Adrenal gland (tissue), 12 donors: ENCODE data around the gene CLEC2B. TPM values are rescaled to one million over a fixed set of nuclear protein-coding genes. Genes with fewer than 3 reads are reported as not detected.

Experiments used
- DNase-seq, 7 donors: peaks; one replicate each; pipeline ENCODE4 v3.0.0-alpha.2; 2019 to 2020
- H3K27ac ChIP-seq, 5 donors: fragments of 200-600 bp; sonication (generic) in 4 of 5; 1 replicate in 3 of 5; 2 replicates in 2 of 5; pipeline versions ENCODE4 v1.5.1 to v1.8.0; 2016 to 2020; ENCODE audit warnings: mild to moderate bottlenecking in 1 of 5
- H3K27me3 ChIP-seq: fragments of 200-600 bp; 2 replicates; pipeline ENCODE4 v1.8.0; 2021
- H3K36me3 ChIP-seq, 2 donors: fragments of 200-600 bp; replicated peaks in 1 of 2; 1 replicate in 1 of 2; 2 replicates in 1 of 2; pipeline versions ENCODE4 v1.5.1 to v1.8.0; 2018 to 2022
- H3K4me1 ChIP-seq, 2 donors: fragments of 200-600 bp; replicated peaks in 1 of 2; 1 replicate in 1 of 2; 2 replicates in 1 of 2; pipeline versions ENCODE4 v1.5.1 to v1.8.0; 2018 to 2021
- H3K4me3 ChIP-seq, 4 donors: fragments of 200-600 bp; sonication (generic) in 3 of 4; one replicate each; pipeline ENCODE4 v1.5.1; 2016 to 2018
- H3K9me3 ChIP-seq, 3 donors: fragments of 200-600 bp; sonication (generic) in 1 of 3; replicated peaks in 1 of 3; 1 replicate in 2 of 3; 2 replicates in 1 of 3; pipeline versions ENCODE4 v1.5.1 to v1.8.0; 2016 to 2021
- POLR2A ChIP-seq, 2 donors: fragments of 450-650 bp; IDR thresholded peaks; one replicate each; pipeline ENCODE4 v1.6.1; 2017; ENCODE audit warnings: antibody characterized with exemption in 2 of 2, mild to moderate bottlenecking in 2 of 2, moderate library complexity in 1 of 2
- WGBS, 4 donors: extraction: QIAGEN DNeasy Blood & Tissue Kit in 2 of 4; methylation state at CpG; one replicate each; pipeline versions ENCODE4 v1.1.5 to v1.1.7; 2013 to 2017; 5-methylcytosine and 5-hydroxymethylcytosine counted together
- intact Hi-C, 2 donors: fragments of 100-400 bp; cut with DNase I; formaldehyde crosslinking; loops; one replicate each; pipeline versions ENCODE4 v1.14.1 to v1.15.0; 2022 to 2023
- polyA plus RNA-seq, 3 donors: library from polyadenylated mRNA; stranded (reverse); fragments of 200-250 nt in 2 of 3; fragments of 350-450 nt in 1 of 3; fragmentation: Illumina TruSeq in 1 of 3; extraction: RNeasy Lipid Tissue Mini Kit (QIAGEN cat#74804) in 1 of 3; gene quantifications; one replicate each; pipeline ENCODE4 v1.2.3, GENCODE V29; 2013 to 2014
- total RNA-seq, 9 donors: library from RNA; depleted of rRNA in 4 of 9; stranded (reverse); fragments of >200 nt in 4 of 9; fragments of 120-200 nt in 1 of 9; fragmentation: NEBNext Ultra II Directional in 1 of 9; extraction: Animal tissue kit (Norgen Biotek cat#: 25700) in 1 of 9; gene quantifications; one replicate each; pipeline versions ENCODE4 v1.1.0 to v1.2.4, GENCODE V29; 2013 to 2023
- TF ChIP-seq, protein P1 (sequence below), 6 experiments: fragments of 450-650 bp in 4 of 6; fragments of 200-600 bp in 2 of 6; sonication (generic) in 1 of 6; IDR thresholded peaks; 1 replicate in 5 of 6; 2 replicates in 1 of 6; pipeline versions ENCODE4 v1.5.1 to v1.8.0; 2016 to 2021; ENCODE audit warnings: antibody characterized with exemption in 6 of 6, mild to moderate bottlenecking in 2 of 6, moderate library complexity in 1 of 6
- donor health status: healthy with polysubstance abuse.
- donor health status: Bipolar disorder and iron deficiency.
- donor health status: DM: yes; HTN: yes; CAD: no.
- donor health status: DM: no; HTN: no; CAD: no.
- donor health status: DM: no; HTN: no; CAD: no.
- donor health status: DM: yes; HTN: yes; CAD: no.

The CLEC2B gene
- total and polyA plus RNA-seq, 12 donors = 3.9 to 17.7 (median 10.5) TPM

- H3K4me1 ChIP-seq = no peaks in the 10 kb centered on the region
- H3K27ac ChIP-seq = no peak overlapping the region
- 79 to 89% (median 84%) methylated on average over 7 of the region's 7 CpGs for WGBS, 4 donors
- intact Hi-C loops = no loop called here
- no peaks in the 10 kb centered on the region for H3K9me3 ChIP-seq
- no peak for TF ChIP-seq POLR2A (IDR thresholded peaks at IDR 0.05)
- TF ChIP-seq, protein P1, sequence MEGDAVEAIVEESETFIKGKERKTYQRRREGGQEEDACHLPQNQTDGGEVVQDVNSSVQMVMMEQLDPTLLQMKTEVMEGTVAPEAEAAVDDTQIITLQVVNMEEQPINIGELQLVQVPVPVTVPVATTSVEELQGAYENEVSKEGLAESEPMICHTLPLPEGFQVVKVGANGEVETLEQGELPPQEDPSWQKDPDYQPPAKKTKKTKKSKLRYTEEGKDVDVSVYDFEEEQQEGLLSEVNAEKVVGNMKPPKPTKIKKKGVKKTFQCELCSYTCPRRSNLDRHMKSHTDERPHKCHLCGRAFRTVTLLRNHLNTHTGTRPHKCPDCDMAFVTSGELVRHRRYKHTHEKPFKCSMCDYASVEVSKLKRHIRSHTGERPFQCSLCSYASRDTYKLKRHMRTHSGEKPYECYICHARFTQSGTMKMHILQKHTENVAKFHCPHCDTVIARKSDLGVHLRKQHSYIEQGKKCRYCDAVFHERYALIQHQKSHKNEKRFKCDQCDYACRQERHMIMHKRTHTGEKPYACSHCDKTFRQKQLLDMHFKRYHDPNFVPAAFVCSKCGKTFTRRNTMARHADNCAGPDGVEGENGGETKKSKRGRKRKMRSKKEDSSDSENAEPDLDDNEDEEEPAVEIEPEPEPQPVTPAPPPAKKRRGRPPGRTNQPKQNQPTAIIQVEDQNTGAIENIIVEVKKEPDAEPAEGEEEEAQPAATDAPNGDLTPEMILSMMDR (IDR thresholded peaks at IDR 0.05) = no peak
- no peak overlapping the region for H3K4me3 ChIP-seq
- no peaks in the 10 kb centered on the region for H3K27me3 ChIP-seq
- H3K36me3 ChIP-seq = no peaks in the 10 kb centered on the region
- DNase-seq = no peak
Observed at GRCh38 chr12:9902539-9903228, 33.5 kb upstream of the CLEC2B start.

GRCh38 chr12:9900930-9901329, 31.8 kb upstream of the CLEC2B start:
- WGBS, 4 donors = 58 to 76% (median 65%) methylated on average over 2 of the region's 2 CpGs
- Histone ChIP-seq H3K36me3 (no peaks in the 10 kb centered on the region), H3K27me3 (no peaks in the 10 kb centered on the region), H3K9me3 (no peaks in the 10 kb centered on the region), H3K4me3 (no peak overlapping the region), H3K4me1 (no peaks in the 10 kb centered on the region), H3K27ac (no peak overlapping the region)
- TF ChIP-seq, protein P1 (IDR thresholded peaks at IDR 0.05) = no peak
- TF ChIP-seq POLR2A (IDR thresholded peaks at IDR 0.05) = no peak
- no peak for DNase-seq
- intact Hi-C loops = no loop called here

GRCh38 chr12:9899209-9899608, 30.1 kb upstream of the CLEC2B start:
- H3K4me1 ChIP-seq = no peaks in the 10 kb centered on the region
- DNase-seq = no peak
- H3K27me3 ChIP-seq = no peaks in the 10 kb centered on the region
- 74 to 94% (median 85%) methylated on average over 2 of the region's 2 CpGs for WGBS, 4 donors
- no peak overlapping the region for H3K27ac ChIP-seq
- intact Hi-C loops = no loop called here
- TF ChIP-seq POLR2A (IDR thresholded peaks at IDR 0.05) = no peak
- TF ChIP-seq, protein P1 (IDR thresholded peaks at IDR 0.05) = no peak
- H3K36me3 ChIP-seq = no peaks in the 10 kb centered on the region
- H3K9me3 ChIP-seq = no peaks in the 10 kb centered on the region
- no peak overlapping the region for H3K4me3 ChIP-seq

DNA sequence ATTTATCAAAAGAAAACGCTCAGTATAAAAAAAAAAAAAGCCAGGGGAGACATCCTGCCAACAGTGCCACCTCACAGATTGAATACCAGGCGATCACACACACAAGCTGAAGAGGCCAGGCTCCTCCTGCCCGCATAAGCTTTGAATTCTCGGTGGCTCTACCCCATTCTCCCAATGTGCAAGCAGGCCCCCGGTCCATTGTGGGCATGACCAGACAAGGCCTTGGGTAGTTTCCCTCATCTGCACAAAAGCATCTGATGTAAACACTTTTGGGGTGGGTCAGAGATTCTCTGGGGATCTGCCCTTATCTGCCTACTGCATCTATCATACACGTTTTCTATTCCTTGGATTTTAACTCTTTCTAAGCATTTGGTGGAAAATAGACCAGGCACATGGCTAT, 28.4 kb upstream of the CLEC2B start:
- H3K36me3 ChIP-seq = no peaks in the 10 kb centered on the region
- no peaks in the 10 kb centered on the region for H3K4me1 ChIP-seq
- H3K27me3 ChIP-seq = no peaks in the 10 kb centered on the region
- TF ChIP-seq, protein P1 (IDR thresholded peaks at IDR 0.05) = no peak
- TF ChIP-seq POLR2A (IDR thresholded peaks at IDR 0.05) = no peak
- H3K27ac ChIP-seq = no peak overlapping the region
- H3K9me3 ChIP-seq = no peaks in the 10 kb centered on the region
- DNase-seq = no peak
- intact Hi-C loops = no loop called here
- WGBS, 4 donors = 73 to 83% (median 75%) methylated on average over 6 of the region's 6 CpGs
- H3K4me3 ChIP-seq = no peak overlapping the region
